Endothelial cell of umbilical vein (primary cell): ENCODE results near the gene HSPA12A. TPM values are rescaled to one million over a fixed set of nuclear protein-coding genes. Genes with fewer than 3 reads are reported as not detected.

ENCODE experiments used
- BruUV-seq: library from RNA; stranded (reverse); fragments of 400-500 nt; replicated peaks from 2 replicates; lab custom pipeline; 2021; lab: Mats Ljungman, UMichigan
- CTCF ChIA-PET: fragments of 300-600, 350-600 bp; sonication (Branson Sonifier 250); formaldehyde crosslinking; loops from one replicate; lab custom pipeline; 2021; ENCODE audit warnings: antibody characterized with exemption, inconsistent platforms; lab: Charles Lee
- POLR2A ChIA-PET: fragments of 300-600, 350-600 bp; sonication (Branson Sonifier 250); formaldehyde crosslinking; loops from one replicate; lab custom pipeline; 2021; ENCODE audit warnings: antibody characterized with exemption, inconsistent platforms; lab: Charles Lee
- DNase-seq: peaks from one replicate; pipeline ENCODE4 v3.0.0-alpha.2; 2011; ENCODE audit warnings: low read depth, low spot score
- FAIRE-seq: peaks from 2 replicates; lab custom pipeline; 2011; peaks lifted over from hg19 to GRCh38; lab: Jason Lieb, UNC
- H2AFZ ChIP-seq: 2 replicates; pipeline ENCODE4 v1.6.0; 2012; ENCODE audit warnings: low read depth, low read length, control low read depth, inconsistent platforms
- H3K27ac ChIP-seq: 2 replicates; pipeline ENCODE4 v1.5.1; 2011; ENCODE audit warnings: low read depth, mild to moderate bottlenecking, control low read depth, low read length, moderate library complexity; ENCODE audit not compliant: insufficient read depth
- H3K27me3 ChIP-seq, 2 experiments: 2 replicates each; pipeline versions ENCODE4 v1.6.0 to v1.6.1; 2011; ENCODE audit warnings: low read length in 2 of 2, mixed read lengths in 1 of 2; ENCODE audit not compliant: control insufficient read depth in 2 of 2, insufficient read depth in 2 of 2
- H3K36me3 ChIP-seq, 2 experiments: 2 replicates in 1 of 2; 3 replicates in 1 of 2; pipeline ENCODE4 v1.5.1; 2011; ENCODE audit warnings: low read length in 2 of 2, mild to moderate bottlenecking in 1 of 2, moderate library complexity in 1 of 2; ENCODE audit not compliant: control insufficient read depth in 2 of 2, insufficient read depth in 2 of 2; ENCODE audit errors: extremely low read depth in 1 of 2
- H3K4me1 ChIP-seq: 3 replicates; pipeline ENCODE4 v1.5.1; 2011; ENCODE audit warnings: mild to moderate bottlenecking, low read length; ENCODE audit not compliant: control insufficient read depth, insufficient read depth; ENCODE audit errors: extremely low read depth
- H3K4me2 ChIP-seq: 2 replicates; pipeline ENCODE4 v1.6.1; 2011; ENCODE audit warnings: low read length, control low read depth, mixed read lengths; ENCODE audit not compliant: insufficient read depth
- H3K4me3 ChIP-seq, 3 experiments: fragments of 200-600 bp in 1 of 3; sonication (generic), shearing (Covaris generic) in 1 of 3; replicated peaks in 1 of 3; 2 replicates each; pipeline ENCODE4 v1.5.1; 2011 to 2016; ENCODE audit warnings: control low read depth in 3 of 3, low read length in 3 of 3, mild to moderate bottlenecking in 2 of 3, inconsistent platforms in 1 of 3, low read depth in 1 of 3, moderate library complexity in 1 of 3; ENCODE audit not compliant: insufficient read depth in 1 of 3
- H3K79me2 ChIP-seq: 2 replicates; pipeline ENCODE4 v1.6.0; 2012; ENCODE audit warnings: low read length, inconsistent platforms; ENCODE audit not compliant: control insufficient read depth, insufficient read depth
- H3K9ac ChIP-seq: replicated peaks from 2 replicates; pipeline ENCODE3; 2011; ENCODE audit warnings: low read length, control low read depth; ENCODE audit not compliant: insufficient read depth; ENCODE audit errors: extremely low read depth
- H3K9me1 ChIP-seq: replicated peaks from 3 replicates; pipeline ENCODE4 v1.6.0; 2011; ENCODE audit warnings: mild to moderate bottlenecking, low read length; ENCODE audit not compliant: control insufficient read depth, insufficient read depth; ENCODE audit errors: extremely low read depth
- H3K9me3 ChIP-seq: replicated peaks from 2 replicates; pipeline ENCODE4 v1.5.1; 2012; ENCODE audit warnings: low read length, inconsistent platforms; ENCODE audit not compliant: control insufficient read depth, insufficient read depth
- H4K20me1 ChIP-seq: replicated peaks from 2 replicates; pipeline ENCODE3; 2011; ENCODE audit warnings: mild to moderate bottlenecking, low read length; ENCODE audit not compliant: control insufficient read depth, insufficient read depth; ENCODE audit errors: extremely low read depth
- EZH2 ChIP-seq: IDR thresholded peaks from 2 replicates; pipeline ENCODE4 v1.6.1; 2012; ENCODE audit warnings: borderline replicate concordance, low read depth, mild to moderate bottlenecking, moderate library complexity, low read length, inconsistent platforms; ENCODE audit not compliant: severe bottlenecking
- FOS ChIP-seq: IDR thresholded peaks from 2 replicates; pipeline ENCODE4 v1.6.1; 2011; ENCODE audit warnings: mild to moderate bottlenecking, low read length, moderate library complexity, borderline replicate concordance; ENCODE audit not compliant: insufficient read depth
- GATA2 ChIP-seq: IDR thresholded peaks from 2 replicates; pipeline ENCODE4 v1.7.0; 2011; ENCODE audit warnings: low read depth, mild to moderate bottlenecking, moderate library complexity, mixed read lengths, low read length; ENCODE audit not compliant: insufficient read length, insufficient read depth
- JUN ChIP-seq: IDR thresholded peaks from 2 replicates; pipeline ENCODE4 v1.6.1; 2011; ENCODE audit warnings: borderline replicate concordance, low read depth; ENCODE audit not compliant: insufficient read length, insufficient read depth
- MYC ChIP-seq: IDR thresholded peaks from one replicate; pipeline ENCODE4 v1.6.1; 2011; ENCODE audit warnings: mild to moderate bottlenecking, low read depth, low read length
- POLR2A ChIP-seq: IDR thresholded peaks from 2 replicates; pipeline ENCODE4 v1.6.1; 2012; ENCODE audit warnings: low read depth, mild to moderate bottlenecking, control low read depth, low read length
- POLR2AphosphoS5 ChIP-seq: IDR thresholded peaks from 2 replicates; pipeline ENCODE4 v1.6.1; 2012; ENCODE audit warnings: low read depth, mild to moderate bottlenecking, control low read depth, low read length, moderate library complexity; ENCODE audit not compliant: insufficient read depth
- dilution Hi-C: fragments of 300-500 bp; cut with MboI; formaldehyde crosslinking; loops from one replicate; pipeline ENCODE4 v1.15.0; 2019; ENCODE audit warnings: low sequenced_read_pairs; ENCODE audit not compliant: extremely low pct_ligation_motif_present
- intact Hi-C: fragments of 100-400 bp; cut with micrococcal nuclease; formaldehyde crosslinking; loops from one replicate; pipeline ENCODE4 v1.10.0; 2022
- polyA plus RNA-seq, 4 experiments: library from polyadenylated mRNA; depleted of rRNA in 3 of 4; stranded (reverse) in 3 of 4; unstranded in 1 of 4; fragments of >200 nt; gene quantifications; 2 replicates each; pipeline versions ENCODE4 v1.2.1 to v1.2.3, GENCODE V29; 2011 to 2012; ENCODE audit warnings: missing spikeins in 1 of 4
- total RNA-seq: library from RNA; stranded (reverse); gene quantifications from 2 replicates; pipeline ENCODE4 v1.2.3, GENCODE V29; 2021
- TF ChIP-seq, protein P1 (sequence below), 2 donors: IDR thresholded peaks; 1 replicate in 1 of 2; 2 replicates in 1 of 2; pipeline ENCODE4 v1.5.1; 2011; ENCODE audit warnings: low read length in 2 of 2, mild to moderate bottlenecking in 2 of 2, moderate library complexity in 2 of 2, control low read depth in 1 of 2, inconsistent platforms in 1 of 2, low read depth in 1 of 2; ENCODE audit not compliant: insufficient read depth in 1 of 2; ENCODE audit errors: extremely low read depth in 1 of 2

Gene HSPA12A
- total and polyA plus RNA-seq, 2 donors (not counting 3 experiments of a cell fraction or from before 2014, with no cell fraction given), result 0.22 to 0.29 TPM

DNA sequence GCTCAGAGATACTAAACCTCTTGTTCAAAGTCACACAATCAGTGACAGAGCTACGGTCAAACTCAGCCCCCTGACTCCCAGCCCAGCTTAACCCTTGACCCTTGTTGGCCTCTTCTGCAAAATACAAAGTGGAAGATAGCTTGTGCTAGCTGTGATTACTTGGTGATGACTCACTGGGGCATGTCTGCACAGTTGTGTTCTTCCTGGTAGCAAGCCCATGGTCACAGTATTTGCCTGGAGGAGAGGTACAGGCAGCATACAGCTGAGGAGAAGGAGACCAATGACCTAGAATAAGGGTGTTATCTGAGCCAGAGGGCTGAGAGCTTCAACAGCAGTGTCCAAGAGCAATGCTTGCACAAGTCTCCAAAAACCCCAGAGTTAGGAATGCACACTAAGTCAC is 5.7 kb upstream of the HSPA12A start:
- FAIRE-seq (no peak), DNase-seq (no peak)
- ChIA-PET CTCF (no interaction called here), POLR2A (no interaction called here)
- intact Hi-C loops (no loop called here), dilution Hi-C loops (no loop called here)
- peaks cover 3% of the 10 kb centered on the region for H3K4me1 ChIP-seq
- no TSS peak for BruUV-seq
- H3K79me2 ChIP-seq, result no peaks in the 10 kb centered on the region
- no peak overlapping the region for H3K4me3 ChIP-seq
- no peaks in the 10 kb centered on the region for H4K20me1 ChIP-seq
- H3K9ac ChIP-seq, result no peak overlapping the region
- H3K9me3 ChIP-seq, result no peaks in the 10 kb centered on the region
- peaks cover 0 to 3% of the 10 kb centered on the region in 2 experiments for H3K27me3 ChIP-seq
- TF ChIP-seq EZH2 (no peak), GATA2 (no peak), JUN (no peak)
- no peaks in the 10 kb centered on the region for H3K9me1 ChIP-seq
- no peak overlapping the region for H2AFZ ChIP-seq
- no peak overlapping the region for H3K27ac ChIP-seq
- H3K36me3 ChIP-seq, result no peaks in the 10 kb centered on the region
- no peak overlapping the region for H3K4me2 ChIP-seq

DNA sequence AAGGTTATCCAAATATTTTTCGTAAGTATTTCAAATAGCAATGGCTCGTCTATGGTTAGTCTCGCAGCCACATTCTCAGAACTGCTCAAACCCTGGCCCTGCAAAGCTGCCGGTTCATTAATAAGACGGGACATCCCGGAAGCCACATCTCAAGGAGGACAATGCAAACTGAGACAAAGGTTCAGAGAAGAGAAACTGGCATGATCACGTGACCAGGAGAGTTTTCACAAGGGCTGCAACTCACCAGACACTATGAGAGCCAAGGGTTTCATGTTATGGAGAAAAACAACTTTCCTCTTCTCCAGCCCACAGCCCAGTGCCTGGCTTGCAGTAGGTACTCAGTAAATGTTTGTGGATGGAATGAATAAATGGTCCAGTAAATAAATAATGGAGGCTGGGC is 5.0 kb upstream of the HSPA12A start:
- Histone ChIP-seq H3K4me3 (no peak overlapping the region), H2AFZ (no peak overlapping the region), H3K27me3 (peaks cover 0 to 3% of the 10 kb centered on the region in 2 experiments), H3K9me3 (no peaks in the 10 kb centered on the region), H3K79me2 (no peaks in the 10 kb centered on the region), H3K36me3 (no peaks in the 10 kb centered on the region), H3K4me2 (no peak overlapping the region), H3K9me1 (no peaks in the 10 kb centered on the region), H3K27ac (no peak overlapping the region), H4K20me1 (no peaks in the 10 kb centered on the region), H3K9ac (no peak overlapping the region), H3K4me1 (peaks cover 3% of the 10 kb centered on the region)
- BruUV-seq, result no TSS peak
- ChIA-PET CTCF (interaction anchor here (1.3 kb wide), 1 partner anchor 421 kb away, joined by 4 read pairs; no protein-coding TSS in a partner anchor), POLR2A (no interaction called here)
- dilution Hi-C loops (no loop called here), intact Hi-C loops (no loop called here)
- TF ChIP-seq POLR2A (no peak), POLR2AphosphoS5 (no peak), FOS (no peak), JUN (no peak), MYC (no peak), EZH2 (no peak), GATA2 (no peak)
- TF ChIP-seq, protein P1, sequence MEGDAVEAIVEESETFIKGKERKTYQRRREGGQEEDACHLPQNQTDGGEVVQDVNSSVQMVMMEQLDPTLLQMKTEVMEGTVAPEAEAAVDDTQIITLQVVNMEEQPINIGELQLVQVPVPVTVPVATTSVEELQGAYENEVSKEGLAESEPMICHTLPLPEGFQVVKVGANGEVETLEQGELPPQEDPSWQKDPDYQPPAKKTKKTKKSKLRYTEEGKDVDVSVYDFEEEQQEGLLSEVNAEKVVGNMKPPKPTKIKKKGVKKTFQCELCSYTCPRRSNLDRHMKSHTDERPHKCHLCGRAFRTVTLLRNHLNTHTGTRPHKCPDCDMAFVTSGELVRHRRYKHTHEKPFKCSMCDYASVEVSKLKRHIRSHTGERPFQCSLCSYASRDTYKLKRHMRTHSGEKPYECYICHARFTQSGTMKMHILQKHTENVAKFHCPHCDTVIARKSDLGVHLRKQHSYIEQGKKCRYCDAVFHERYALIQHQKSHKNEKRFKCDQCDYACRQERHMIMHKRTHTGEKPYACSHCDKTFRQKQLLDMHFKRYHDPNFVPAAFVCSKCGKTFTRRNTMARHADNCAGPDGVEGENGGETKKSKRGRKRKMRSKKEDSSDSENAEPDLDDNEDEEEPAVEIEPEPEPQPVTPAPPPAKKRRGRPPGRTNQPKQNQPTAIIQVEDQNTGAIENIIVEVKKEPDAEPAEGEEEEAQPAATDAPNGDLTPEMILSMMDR (IDR thresholded peaks at IDR 0.05; ENCODE audit: extremely low read depth in 1 of 2, insufficient read depth in 1 of 2, low read depth in 1 of 2, low read length in 2 of 2), result no peak
- FAIRE-seq (no peak), DNase-seq (no peak)
